ENCODE data around the gene TRIM7. TPM values are rescaled to one million over a fixed set of nuclear protein-coding genes. Genes with fewer than 3 reads are reported as not detected.
A peak's percentile ranks its signal among the peaks of the same experiment; 100 is the strongest.

Gene TRIM7
- total and polyA plus RNA-seq, 9 of the 15 experiments (the other 6 are each of a cell fraction or from before 2014, with no cell fraction given) = 2.6 to 14.9 (median 8.9) TPM

GRCh38 chr5:181217111-181217802 lies 12.3 kb upstream of the TRIM7 start (continued):
- no peak for TF ChIP-seq ZSCAN29 (IDR thresholded peaks at IDR 0.05)
- no peak for TF ChIP-seq HLTF (IDR thresholded peaks at IDR 0.05)
- TF ChIP-seq ATF3 (IDR thresholded peaks at IDR 0.05) = no peak
- no peak for TF ChIP-seq ATF3 (CRISPR knock-in tag; conservative IDR thresholded peaks at IDR 0.05)
- TF ChIP-seq MAFK (IDR thresholded peaks at IDR 0.05; ENCODE audit: low read length) = no peak
- TF ChIP-seq ZNF263 (CRISPR knock-in tag; IDR thresholded peaks at IDR 0.05; ENCODE audit: borderline replicate concordance) = 0 out of 2 replicates have a peak, but pooled peaks have one; percentile 16
- TF ChIP-seq SUPT5H (IDR thresholded peaks at IDR 0.05) = no peak
- peak; percentile 42; the same call in 1 of the 2 replicates for TF ChIP-seq MYC (IDR thresholded peaks at IDR 0.05; ENCODE audit: low read depth, low read length)
- TF ChIP-seq MYC (CRISPR knock-in tag; IDR thresholded peaks at IDR 0.05; ENCODE audit: borderline replicate concordance, low read depth) = no peak
- no peak for TF ChIP-seq YBX1 (IDR thresholded peaks at IDR 0.05)
- TF ChIP-seq ASH1L (IDR thresholded peaks at IDR 0.05; ENCODE audit: borderline replicate concordance, low read depth, partially characterized antibody) = no peak
- TF ChIP-seq SMAD4 (CRISPR knock-in tag; conservative IDR thresholded peaks at IDR 0.05) = 0 out of 2 replicates have a peak, but pooled peaks have one; percentile 26
- TF ChIP-seq POLR2G (IDR thresholded peaks at IDR 0.05; ENCODE audit: low read depth, low read length) = peak; percentile 64
- peak; percentile 40 for TF ChIP-seq POLR3A (IDR thresholded peaks at IDR 0.05; ENCODE audit: borderline replicate concordance, extremely low read depth, insufficient read depth, insufficient read length)
- TF ChIP-seq MAZ (CRISPR knock-in tag; conservative IDR thresholded peaks at IDR 0.05 in 1 of 2, IDR thresholded peaks at IDR 0.05 in 1 of 2) = 0 out of 4 replicates have a peak, but pooled peaks have one; percentile 4 to 41
- TF ChIP-seq ZNF75A (CRISPR knock-in tag; IDR thresholded peaks at IDR 0.05) = no peak
- TF ChIP-seq ZNF3 (CRISPR knock-in tag; IDR thresholded peaks at IDR 0.05) = no peak
- no peak for TF ChIP-seq ZNF717 (CRISPR knock-in tag; IDR thresholded peaks at IDR 0.05)
- peak; percentile 39 to 60 (median 46); a peak in 5 of 6 replicates for TF ChIP-seq CTCF (IDR thresholded peaks at IDR 0.05 in 2 of 3, conservative IDR thresholded peaks at IDR 0.05 in 1 of 3; ENCODE audit: insufficient read depth in 2 of 3, low read depth in 1 of 3, low read length in 3 of 3)
- TF ChIP-seq ZFP1 (CRISPR knock-in tag; IDR thresholded peaks at IDR 0.05) = no peak
- 0 out of 2 replicates have a peak, but pooled peaks have one; percentile 27 for TF ChIP-seq RAD51 (IDR thresholded peaks at IDR 0.05; ENCODE audit: borderline replicate concordance, low read depth)
- TF ChIP-seq, protein P1, sequence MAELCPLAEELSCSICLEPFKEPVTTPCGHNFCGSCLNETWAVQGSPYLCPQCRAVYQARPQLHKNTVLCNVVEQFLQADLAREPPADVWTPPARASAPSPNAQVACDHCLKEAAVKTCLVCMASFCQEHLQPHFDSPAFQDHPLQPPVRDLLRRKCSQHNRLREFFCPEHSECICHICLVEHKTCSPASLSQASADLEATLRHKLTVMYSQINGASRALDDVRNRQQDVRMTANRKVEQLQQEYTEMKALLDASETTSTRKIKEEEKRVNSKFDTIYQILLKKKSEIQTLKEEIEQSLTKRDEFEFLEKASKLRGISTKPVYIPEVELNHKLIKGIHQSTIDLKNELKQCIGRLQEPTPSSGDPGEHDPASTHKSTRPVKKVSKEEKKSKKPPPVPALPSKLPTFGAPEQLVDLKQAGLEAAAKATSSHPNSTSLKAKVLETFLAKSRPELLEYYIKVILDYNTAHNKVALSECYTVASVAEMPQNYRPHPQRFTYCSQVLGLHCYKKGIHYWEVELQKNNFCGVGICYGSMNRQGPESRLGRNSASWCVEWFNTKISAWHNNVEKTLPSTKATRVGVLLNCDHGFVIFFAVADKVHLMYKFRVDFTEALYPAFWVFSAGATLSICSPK (IDR thresholded peaks at IDR 0.05; ENCODE audit: borderline replicate concordance) = no peak
- TF ChIP-seq MED1 (CRISPR knock-in tag; IDR thresholded peaks at IDR 0.05; ENCODE audit: borderline replicate concordance) = no peak
- no peak for TF ChIP-seq ZNF707 (CRISPR knock-in tag; conservative IDR thresholded peaks at IDR 0.05)
- TF ChIP-seq TBP (optimal IDR thresholded peaks at IDR 0.05; ENCODE audit: low read depth, low read length) = peak; percentile 79
